ENCODE data around the gene RIPOR2. TPM values are rescaled to one million over a fixed set of nuclear protein-coding genes. Genes with fewer than 3 reads are reported as not detected.
"Not testable (repeated sequence)": the region's sequence is repeated elsewhere in the genome, so short reads cannot be mapped to it uniquely, and the experiment has no call there.

Gene RIPOR2
- total RNA-seq, 1 donor from 2014 or later, result 2.6 TPM

DNA sequence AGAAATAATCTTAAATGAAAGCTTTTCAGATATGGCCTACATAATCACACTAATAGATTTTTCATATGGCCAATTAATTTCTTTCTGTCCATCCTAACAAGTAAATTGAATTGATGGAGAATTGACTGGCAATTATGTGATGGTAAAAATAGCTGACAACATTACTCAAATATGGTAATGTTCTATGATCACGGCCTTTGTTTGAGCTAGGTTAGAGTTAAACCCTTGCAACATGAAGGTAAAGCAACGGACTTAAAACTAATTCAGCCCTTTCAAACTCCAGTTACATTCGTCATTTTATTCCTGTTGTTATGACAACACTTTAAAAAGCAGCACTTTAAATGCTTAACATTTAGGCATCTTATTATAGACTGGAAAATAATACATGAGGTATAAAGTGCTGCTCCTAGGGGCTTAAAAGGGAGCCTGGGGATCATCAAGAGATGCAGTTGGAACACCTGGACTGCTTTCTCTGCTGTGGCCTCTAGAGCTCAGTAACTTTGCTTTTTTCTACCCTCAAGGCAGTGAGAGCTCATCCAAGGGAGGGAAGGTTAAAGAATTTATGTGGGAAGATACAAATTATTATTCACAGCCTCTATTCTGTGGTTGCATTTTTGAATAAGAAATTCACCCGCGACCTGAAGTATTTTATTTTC is 46.9 kb downstream of the RIPOR2 start:
- DNase-seq (ENCODE audit: missing footprints), result no peak
- intact Hi-C loops (cut with DNase I), result no loop called here
- ATAC-seq, result no peak

DNA sequence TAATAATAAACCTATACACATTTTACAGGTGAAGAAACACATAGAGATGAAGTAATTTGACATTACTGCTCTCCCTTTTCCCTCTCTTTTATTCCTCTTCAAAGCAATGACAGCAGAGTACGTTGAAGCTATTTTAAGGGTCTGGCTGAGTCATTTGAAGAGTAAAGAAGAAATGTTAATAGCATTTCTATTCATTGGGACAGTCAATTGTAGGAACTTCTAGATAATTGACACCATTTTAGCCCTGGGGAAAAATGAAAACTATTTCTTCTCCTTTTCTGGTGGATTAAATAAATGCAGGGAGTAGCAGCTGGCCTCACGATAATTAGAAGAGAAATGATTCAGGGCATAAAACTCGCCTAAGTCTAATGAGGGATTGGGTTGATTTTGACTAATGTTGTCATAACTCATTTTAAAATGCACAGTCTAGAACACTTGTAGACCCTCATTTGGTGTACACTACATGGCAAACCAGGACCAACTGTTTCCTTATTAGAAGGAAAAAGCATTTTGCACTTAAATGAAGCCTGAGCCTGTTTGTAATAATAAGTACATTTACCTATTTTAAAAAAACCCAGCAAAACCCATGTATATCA is 48.1 kb downstream of the RIPOR2 start:
- ATAC-seq, result no peak
- intact Hi-C loops (cut with DNase I), result no loop called here
- no peak for DNase-seq (ENCODE audit: missing footprints)

DNA sequence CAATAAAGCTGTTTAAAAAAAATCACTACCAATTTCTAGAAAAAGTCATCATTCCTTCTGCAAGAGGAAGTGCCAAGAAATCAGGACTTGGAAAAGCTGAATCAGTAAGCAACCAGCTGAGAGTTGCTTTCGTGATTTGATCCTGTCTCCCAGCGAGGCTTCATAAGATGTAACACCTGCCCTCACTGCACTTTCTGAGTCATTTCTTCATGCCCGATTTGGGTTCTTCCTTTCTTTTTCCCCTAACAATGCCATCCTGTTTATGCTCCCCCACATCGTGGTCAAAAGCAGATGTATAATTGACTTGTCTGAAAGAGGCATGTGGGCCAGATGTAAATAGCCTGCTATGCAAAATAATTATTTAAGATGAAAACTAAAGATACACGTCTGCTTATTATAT is 52.1 kb downstream of the RIPOR2 start:
- DNase-seq (ENCODE audit: missing footprints) (no peak), ATAC-seq (no peak)
- intact Hi-C loops (cut with DNase I), result no loop called here

DNA sequence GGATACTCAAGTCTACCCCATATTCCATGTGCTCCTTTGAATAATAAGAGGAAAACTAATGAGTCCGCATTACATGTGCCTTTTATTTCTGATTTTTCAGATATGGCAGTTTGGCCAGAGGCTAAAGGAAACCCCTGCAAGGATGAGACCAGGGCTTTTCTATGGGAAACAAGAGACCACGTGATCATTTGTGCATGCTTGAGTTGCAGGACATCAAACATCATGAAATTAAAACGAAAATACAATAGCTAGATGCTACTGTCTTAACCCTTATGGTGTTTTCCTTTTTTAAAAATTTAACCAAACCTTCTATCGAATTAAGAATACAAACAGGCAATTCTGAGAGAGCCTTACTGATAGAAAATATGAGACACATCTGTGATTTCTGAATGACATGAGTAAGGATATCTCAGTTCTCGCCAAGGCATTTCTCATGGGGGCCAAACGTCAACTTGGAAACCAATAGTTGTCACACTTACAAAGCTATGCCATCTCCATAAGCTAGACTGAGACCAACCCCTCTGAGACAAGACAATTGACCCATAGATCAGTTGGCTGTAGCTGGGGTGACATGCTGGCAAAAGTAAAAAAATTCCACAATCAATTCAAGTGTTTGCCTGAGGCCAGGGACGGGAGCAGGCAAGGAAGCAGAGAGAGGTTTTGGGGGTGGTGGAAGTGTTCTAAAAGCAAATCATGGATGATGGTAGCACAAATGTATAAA is 52.8 kb downstream of the RIPOR2 start:
- DNase-seq (ENCODE audit: missing footprints) (no peak), ATAC-seq (no peak)
- intact Hi-C loops (cut with DNase I), result no loop called here

DNA sequence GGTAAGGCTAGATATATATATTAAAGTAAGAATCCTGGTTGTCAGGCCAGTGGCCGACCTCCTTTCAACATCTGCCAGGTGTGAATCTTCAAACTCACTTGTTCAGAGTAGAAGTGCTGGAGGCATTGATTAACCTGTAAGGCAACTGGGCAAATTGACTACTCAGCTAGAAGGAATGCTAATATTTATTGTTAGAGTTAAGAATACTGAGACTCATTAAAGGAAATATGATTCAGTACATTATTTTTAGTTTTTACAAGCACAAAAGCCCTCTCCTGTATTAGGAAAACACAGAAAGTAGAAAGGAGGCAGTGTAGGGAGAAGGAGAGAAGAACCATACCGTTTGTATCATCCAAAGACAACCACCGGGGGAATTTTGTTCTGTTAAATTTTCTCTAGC is 53.5 kb downstream of the RIPOR2 start:
- intact Hi-C loops (cut with DNase I), result no loop called here
- ATAC-seq (no peak), DNase-seq (ENCODE audit: missing footprints) (no peak)

DNA sequence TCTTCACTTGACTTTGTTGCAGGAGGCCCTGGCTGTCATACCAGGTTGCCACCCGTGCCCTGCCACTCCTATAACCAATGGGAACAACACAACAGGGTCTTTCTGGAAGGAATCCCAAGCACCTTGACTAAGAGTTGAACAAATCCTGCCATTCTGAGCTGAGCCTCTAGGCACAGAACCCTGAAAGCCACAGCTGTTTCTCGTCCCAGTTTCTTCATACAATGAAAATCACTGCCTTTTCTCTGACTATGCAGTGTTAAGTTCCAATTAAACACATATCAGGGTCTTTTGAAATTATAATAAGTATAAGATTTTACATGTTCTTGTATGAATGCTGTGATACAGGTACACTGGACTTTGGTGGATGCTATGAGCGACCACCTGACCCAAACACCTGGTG is 54.4 kb downstream of the RIPOR2 start:
- no peak for ATAC-seq
- DNase-seq (ENCODE audit: missing footprints), result no peak
- intact Hi-C loops (cut with DNase I), result no loop called here

DNA sequence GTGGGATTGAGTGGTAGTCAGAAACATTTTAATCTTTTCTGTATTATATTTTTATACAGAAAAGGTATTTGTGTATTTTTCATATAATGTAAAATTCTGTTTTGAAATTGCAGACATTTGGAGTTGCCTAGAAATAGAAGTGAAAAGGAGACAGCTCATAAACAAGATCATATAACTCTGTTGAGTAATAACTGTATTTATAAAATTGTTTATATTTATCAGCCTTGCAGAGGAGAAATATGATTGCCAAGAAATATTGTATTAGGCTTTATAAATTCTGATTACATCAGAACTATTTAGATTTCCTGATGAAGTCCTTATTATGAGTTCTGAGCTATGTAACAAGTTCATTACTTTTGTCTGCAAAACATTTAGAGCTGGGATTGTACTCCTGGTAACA is 55.3 kb downstream of the RIPOR2 start:
- ATAC-seq (no peak), DNase-seq (ENCODE audit: missing footprints) (no peak)
- intact Hi-C loops (cut with DNase I), result no loop called here

DNA sequence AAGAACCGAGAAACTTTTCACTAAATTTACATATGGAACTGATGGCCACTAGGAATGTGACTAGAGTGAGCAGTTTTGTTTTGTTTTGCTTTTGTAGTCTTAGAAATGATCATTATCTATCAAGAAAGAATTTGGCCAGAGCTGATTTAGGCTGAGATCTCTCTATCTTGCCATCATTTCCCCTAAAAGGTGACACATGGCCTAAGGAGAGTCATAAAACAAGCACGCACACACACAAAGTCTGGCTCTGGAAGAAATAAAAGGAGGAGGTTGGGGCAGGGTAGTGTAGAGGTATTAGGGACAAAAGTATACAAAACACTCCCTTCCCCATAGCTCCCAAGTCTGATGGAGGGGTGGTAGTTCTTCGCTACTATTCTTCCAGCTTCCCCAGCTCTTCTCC is 56.4 kb downstream of the RIPOR2 start:
- ATAC-seq, result no peak
- intact Hi-C loops (cut with DNase I), result no loop called here
- no peak for DNase-seq (ENCODE audit: missing footprints)

DNA sequence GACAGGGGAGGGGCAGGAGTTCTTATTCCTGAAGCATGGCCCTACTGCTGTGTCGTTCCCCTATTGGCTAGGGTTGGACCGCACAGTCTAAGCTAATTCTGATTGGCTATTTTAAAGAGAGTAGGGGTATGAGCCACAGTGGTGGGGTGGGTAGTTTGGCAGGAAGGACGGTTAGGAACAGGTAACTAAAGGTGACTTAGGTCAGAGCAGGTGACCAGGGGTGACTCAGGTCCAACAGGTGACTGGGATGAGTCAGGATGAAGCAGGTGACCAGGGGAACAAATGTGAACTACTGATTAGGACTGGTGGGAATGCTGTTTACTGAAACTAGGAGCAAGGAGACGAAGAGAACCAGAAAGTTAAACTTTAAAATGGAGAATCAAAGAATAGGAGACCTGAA is 58.0 kb downstream of the RIPOR2 start:
- intact Hi-C loops (cut with DNase I); ATAC-seq; DNase-seq (ENCODE audit: missing footprints): not testable (repeated sequence)

DNA sequence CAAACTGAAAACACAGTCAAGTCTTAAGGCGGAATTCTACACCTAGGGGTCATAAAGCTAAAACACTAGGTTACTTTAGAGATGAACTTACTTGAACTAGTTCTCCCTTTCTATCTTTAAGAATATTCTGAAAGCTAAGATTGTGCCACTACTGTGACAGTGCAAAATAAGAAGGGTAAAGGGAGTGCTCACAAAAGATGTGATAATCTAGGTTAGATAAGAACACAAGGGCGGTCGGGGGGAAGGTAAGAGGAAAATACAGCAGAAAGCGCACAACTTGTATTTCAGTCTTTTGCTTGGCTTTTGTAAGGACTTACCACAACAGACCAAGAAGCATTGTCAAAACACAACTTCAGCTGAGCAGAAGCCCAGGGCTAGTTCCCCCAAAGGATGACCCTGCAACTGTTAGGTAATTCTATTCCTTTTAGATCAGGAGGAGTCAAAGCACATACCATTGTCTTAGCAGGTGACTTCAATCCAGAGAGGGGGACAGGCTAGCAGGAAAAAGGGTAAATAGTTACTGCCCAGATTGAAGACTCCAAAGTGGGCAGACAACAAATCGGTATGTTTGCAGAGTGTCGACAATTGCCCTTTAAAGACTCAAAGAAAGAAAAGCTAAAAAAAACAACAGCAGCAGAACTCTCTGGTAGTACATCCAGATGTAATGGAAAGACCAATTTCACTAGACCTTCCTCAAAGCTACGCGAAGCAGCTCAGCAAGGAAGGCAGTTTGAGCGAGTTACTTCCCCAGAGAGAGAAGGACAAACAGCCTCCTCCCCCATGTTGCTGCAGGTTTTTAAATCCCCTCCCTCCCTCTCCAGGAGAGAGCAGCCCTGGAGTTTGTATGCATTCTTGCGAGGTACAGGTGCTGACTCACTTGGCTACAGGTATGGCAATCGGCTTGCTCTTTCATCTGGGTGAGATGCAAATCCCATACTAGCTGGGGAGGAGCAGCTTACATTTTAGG is 59.0 kb downstream of the RIPOR2 start:
- intact Hi-C loops (cut with DNase I), result no loop called here
- no peak for ATAC-seq
- no peak for DNase-seq (ENCODE audit: missing footprints)

DNA sequence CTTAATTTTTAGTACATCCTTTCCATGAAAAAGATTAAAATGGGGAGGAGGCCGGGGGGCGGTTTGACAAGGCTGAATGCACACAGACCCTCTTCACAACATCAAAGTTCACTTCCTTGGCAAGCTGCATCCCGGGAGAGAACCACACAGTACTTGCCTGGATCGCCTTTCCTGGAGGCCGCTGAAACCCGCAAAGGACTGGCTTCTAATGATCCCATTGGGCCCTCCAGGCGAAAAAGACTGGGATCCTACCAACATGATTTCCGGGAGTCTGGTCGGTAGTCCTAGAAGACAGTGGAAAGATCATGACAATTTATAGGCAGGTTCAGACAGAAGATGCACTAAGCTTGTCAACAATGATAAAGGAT is 60.2 kb downstream of the RIPOR2 start:
- intact Hi-C loops (cut with DNase I), result no loop called here
- ATAC-seq (no peak), DNase-seq (ENCODE audit: missing footprints) (no peak)

DNA sequence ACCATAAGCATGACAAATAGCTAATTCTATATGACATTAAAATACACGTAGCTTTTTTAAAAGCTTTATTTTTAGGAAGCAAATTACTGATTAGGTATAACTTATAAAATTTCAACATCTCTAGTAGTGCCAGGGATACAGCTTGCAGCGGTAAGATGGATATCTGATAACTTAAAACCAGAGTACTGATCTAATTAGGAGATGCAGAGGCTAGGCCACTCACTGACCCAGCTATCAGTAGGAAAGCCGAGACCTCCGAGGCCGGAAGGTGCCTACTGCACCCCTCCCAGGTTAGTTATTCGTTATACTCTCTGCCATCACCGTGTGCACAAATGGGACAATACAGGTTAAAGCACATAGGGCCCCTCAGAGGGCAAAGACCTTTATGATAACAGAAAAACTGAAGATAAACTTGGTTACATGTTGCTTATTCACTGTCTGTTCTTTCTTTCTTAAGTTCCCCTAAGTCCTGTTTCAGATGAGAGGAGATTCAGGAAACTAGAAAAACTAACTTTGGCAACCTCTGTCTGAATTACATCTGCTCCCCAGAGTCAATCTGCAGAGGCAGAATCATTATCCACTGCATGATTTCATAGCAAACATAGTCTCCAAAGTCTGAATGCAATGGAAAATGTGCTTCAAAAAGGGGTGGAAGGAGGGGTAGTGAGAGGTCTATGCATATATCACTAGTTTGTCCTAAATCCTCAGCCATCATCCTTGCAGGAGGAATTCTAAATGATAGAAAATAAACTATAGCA is 60.8 kb downstream of the RIPOR2 start:
- no peak for ATAC-seq
- intact Hi-C loops (cut with DNase I), result no loop called here

DNA sequence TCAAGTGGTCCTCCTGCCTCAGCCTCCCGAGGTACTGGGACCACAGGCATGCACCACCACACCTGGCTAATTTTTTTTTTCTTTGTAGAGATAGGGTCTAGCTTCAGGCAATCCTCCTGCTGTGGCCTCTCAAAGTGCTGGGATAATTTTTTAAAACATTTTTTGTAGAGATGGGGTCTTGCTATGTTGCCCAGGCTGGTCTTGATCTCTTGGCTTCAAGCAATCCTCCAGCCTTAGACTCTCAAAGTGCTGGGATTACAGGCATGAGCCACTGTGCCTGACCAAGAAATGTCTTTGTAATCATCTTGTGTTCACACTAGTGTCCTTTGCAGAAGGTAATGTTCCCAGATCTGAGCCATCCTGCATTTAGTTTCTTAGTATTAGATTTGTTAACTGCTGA is 61.6 kb downstream of the RIPOR2 start:
- intact Hi-C loops (cut with DNase I), result no loop called here
- no peak for DNase-seq (ENCODE audit: missing footprints)
- no peak for ATAC-seq

More for the DNA sequence above, 60.8 kb downstream of the RIPOR2 start:
- DNase-seq (ENCODE audit: missing footprints), result no peak

DNA sequence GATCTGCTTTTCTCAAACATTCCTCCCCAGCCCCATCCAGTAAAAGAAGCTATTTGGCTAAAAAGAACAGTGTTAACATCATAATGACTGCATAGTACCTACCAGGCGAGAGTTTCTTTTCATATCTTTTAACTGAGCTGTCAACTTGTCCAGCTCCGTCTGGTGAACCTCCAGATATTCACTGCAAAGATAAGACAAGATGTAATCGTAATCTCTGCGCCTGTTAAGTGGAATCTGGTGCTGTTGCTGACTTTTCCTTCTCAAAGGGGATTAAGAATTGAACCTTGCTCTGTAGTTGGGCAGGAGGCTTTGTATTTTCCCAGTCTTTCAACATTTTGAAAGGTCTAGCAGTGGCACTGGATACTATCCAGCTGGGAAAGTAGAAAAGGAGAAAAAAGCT is 63.0 kb downstream of the RIPOR2 start:
- DNase-seq (ENCODE audit: missing footprints), result no peak
- intact Hi-C loops (cut with DNase I), result no loop called here
- no peak for ATAC-seq

DNA sequence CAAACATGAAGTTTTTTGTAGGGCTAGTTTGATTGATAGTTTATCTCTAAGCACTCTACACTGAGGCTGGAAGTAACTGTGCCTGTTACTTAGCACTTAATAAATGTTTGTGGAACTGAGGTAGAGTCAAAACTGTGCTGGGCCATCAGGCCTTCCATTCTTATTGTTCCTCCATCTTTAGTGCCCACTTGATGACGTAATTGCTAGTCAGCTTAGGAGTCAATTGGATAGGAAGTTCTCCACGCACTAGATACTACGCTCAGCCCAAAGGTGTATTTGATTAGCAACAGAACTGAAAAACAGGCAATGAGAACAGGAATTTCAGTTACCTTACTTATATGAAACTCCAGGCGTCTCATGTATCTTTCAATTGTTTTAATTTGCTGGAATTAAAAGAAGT is 67.0 kb downstream of the RIPOR2 start:
- intact Hi-C loops (cut with DNase I), result no loop called here
- ATAC-seq, result no peak
- DNase-seq (ENCODE audit: missing footprints), result no peak

DNA sequence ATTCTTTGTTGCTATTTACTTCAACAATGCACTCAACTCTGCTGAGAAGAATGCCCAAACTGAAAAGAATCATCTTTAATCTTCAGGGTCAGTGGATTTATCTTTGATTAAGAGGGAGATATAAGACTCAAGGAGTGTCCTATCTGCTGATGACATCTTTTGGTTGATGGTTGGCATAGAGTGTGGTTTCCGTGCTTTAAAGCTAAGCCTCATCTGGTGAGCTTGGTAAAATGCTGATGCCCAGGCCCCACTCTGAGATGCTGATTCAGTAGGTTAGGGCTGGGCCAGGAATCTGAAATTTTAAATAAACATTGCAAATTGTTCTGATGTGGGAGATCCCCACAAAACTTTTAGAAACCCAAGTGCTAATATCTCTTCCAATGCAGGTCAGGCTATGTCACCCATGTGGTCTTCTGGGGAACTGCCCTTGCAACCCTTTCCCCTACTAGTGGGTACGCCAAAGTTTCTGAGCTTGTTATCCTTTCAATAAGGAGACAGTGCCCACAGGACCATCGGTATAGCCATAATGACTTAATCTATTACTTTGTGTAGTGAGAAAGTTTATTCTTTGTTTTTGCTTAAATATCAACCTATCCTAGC is 68.6 kb downstream of the RIPOR2 start:
- intact Hi-C loops (cut with DNase I), result no loop called here
- ATAC-seq (no peak), DNase-seq (ENCODE audit: missing footprints) (no peak)

DNA sequence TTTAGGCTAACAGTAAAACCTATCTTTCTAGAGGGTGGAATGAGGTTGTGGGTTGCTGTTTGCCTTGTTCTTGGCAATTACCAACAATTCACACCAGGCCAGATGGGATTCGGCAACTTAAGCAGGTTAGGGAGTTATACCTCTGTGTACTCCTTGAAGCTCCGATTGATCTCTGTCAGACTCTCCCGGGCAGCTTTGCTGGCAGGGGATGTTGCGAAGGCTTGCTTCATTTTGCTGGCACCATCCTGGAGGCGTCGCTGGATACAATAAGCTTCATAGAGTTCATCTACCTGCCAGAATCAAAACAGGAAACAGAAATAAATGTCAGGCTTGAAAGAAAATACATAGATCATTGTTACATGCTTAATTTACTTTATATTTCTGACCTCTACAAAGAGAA is 70.6 kb downstream of the RIPOR2 start:
- DNase-seq (ENCODE audit: missing footprints) (no peak), ATAC-seq (no peak)
- intact Hi-C loops (cut with DNase I), result no loop called here

DNA sequence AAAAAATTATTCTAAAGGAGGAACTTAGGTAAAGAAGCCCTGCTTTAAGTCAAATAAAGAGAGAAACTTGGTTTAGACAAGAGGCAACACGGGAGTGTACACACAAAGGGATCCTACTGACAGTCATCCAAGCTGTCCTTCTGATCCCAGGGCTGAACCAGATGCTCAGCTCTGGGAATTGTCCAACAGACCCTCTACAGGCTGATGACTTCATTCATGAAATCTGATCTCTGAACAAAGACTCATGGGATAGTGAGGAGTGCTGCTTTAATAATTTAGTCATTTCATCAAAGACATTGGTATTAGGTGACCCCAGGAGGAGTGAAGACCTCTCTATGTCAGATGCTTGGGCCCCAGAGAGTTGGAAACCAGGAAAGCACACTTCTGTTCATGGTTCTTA is 71.4 kb downstream of the RIPOR2 start:
- intact Hi-C loops (cut with DNase I), result no loop called here
- no peak for ATAC-seq
- no peak for DNase-seq (ENCODE audit: missing footprints)
